ENCODE results near the gene VMAC.

Gene VMAC

DNA sequence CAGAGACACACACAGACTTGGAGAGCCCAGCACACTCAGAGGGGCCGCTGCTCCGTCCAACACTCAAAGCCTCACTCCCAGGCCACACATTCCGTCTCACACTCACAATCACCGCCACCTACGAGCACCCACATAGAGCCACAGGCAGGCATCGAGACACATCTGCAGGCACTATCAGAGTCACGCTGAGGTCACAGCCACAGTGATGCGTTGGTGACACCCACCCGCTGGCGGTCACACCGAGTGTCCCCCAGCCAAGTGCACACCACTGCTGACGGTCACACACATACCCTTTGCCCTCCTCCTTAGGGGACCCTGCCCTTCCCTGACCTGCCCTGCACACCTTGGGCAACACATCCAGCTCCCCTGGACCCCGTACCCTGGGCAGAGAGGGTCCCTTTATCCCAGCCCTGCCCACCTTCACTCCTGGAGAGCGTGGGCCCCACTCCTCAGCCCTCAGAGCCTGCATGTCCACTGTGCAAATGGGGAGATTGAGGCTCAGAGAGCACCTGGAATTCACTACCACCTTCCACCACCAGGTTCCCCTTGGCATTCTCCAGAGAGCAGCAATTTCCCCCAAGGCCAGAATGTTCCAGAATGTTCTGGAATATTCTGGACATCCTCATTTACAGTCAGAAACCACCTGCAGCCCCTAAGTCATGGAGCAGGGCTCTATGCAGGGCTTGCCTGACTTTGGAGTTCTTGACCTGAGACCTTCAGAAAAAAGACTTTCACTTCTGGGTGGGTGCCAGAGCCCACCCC, 39.8 kb upstream of the VMAC start:
- Histone ChIP-seq H3K27me3 (ENCODE audit: insufficient read depth, low read length, poor library complexity) (no peaks in the 10 kb centered on the region), H2BK5ac (ENCODE audit: low read length) (no peak overlapping the region), H3K79me1 (ENCODE audit: low read length) (no peaks in the 10 kb centered on the region), H3K4ac (ENCODE audit: low read depth, low read length) (no peak overlapping the region), H3K9ac (ENCODE audit: low read length) (no peak overlapping the region), H3K36me3 (ENCODE audit: control insufficient read depth, insufficient read depth, low read length) (no peaks in the 10 kb centered on the region), H3K79me2 (ENCODE audit: control insufficient read depth, insufficient read depth, low read length) (no peaks in the 10 kb centered on the region), H2AK5ac (ENCODE audit: low read length) (no peak overlapping the region), H3K4me2 (ENCODE audit: low read length) (no peak overlapping the region), H4K5ac (ENCODE audit: low read length) (no peak overlapping the region), H3K18ac (ENCODE audit: low read length) (no peak overlapping the region), H2BK15ac (replicated peaks; ENCODE audit: low read depth) (no peak overlapping the region), H3K56ac (ENCODE audit: low read length) (no peak overlapping the region), H3K23ac (ENCODE audit: low read length) (no peak overlapping the region), H3K4me1 (ENCODE audit: control insufficient read depth, low read depth, low read length) (no peaks in the 10 kb centered on the region), H3K4me3 (ENCODE audit: low read length) (no peak overlapping the region), H3K27ac (ENCODE audit: low read depth, low read length) (no peak overlapping the region), H4K8ac (ENCODE audit: low read depth, low read length) (no peak overlapping the region), H2BK120ac (ENCODE audit: low read depth, low read length) (no peak overlapping the region)
- no CpG with 5 or more reads among the region's 14 CpGs for WGBS (ENCODE audit: extremely low coverage, insufficient coverage, low lambda C conversion rate)
- peak; percentile 19 for DNase-seq

DNA sequence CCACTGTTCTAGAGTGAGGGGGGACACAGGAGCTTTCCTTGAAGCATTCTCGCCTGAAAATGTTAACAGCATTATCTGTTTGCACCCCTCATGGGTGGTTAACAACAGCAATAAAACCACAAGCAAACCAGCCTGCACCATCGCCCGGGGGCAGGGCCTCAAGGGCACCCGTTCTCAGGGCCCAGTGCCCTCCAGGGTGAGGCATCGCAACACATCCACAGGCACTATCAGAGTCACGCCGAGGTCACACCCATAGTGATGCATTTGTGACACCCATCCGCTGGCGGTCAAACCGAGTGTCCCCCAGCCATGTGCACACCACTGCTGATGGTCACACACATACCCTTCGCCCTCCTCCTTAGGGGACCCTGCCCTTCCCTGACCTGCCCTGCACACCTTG, 38.9 kb upstream of the VMAC start:
- H3K4me3 ChIP-seq (ENCODE audit: low read length) = no peak overlapping the region
- H3K27me3 ChIP-seq (ENCODE audit: insufficient read depth, low read length, poor library complexity) = no peaks in the 10 kb centered on the region
- no peak overlapping the region for H2AK5ac ChIP-seq (ENCODE audit: low read length)
- H3K79me1 ChIP-seq (ENCODE audit: low read length) = no peaks in the 10 kb centered on the region
- no peak overlapping the region for H3K4ac ChIP-seq (ENCODE audit: low read depth, low read length)
- no peaks in the 10 kb centered on the region for H3K79me2 ChIP-seq (ENCODE audit: control insufficient read depth, insufficient read depth, low read length)
- H4K5ac ChIP-seq (ENCODE audit: low read length) = no peak overlapping the region
- no peak overlapping the region for H3K23ac ChIP-seq (ENCODE audit: low read length)
- H3K9ac ChIP-seq (ENCODE audit: low read length) = no peak overlapping the region
- H3K18ac ChIP-seq (ENCODE audit: low read length) = no peak overlapping the region
- no peaks in the 10 kb centered on the region for H3K4me1 ChIP-seq (ENCODE audit: control insufficient read depth, low read depth, low read length)
- H2BK15ac ChIP-seq (replicated peaks; ENCODE audit: low read depth) = no peak overlapping the region
- H3K36me3 ChIP-seq (ENCODE audit: control insufficient read depth, insufficient read depth, low read length) = no peaks in the 10 kb centered on the region
- H3K27ac ChIP-seq (ENCODE audit: low read depth, low read length) = no peak overlapping the region
- H3K56ac ChIP-seq (ENCODE audit: low read length) = no peak overlapping the region
- H2BK120ac ChIP-seq (ENCODE audit: low read depth, low read length) = no peak overlapping the region
- H2BK5ac ChIP-seq (ENCODE audit: low read length) = no peak overlapping the region
- no peak overlapping the region for H4K8ac ChIP-seq (ENCODE audit: low read depth, low read length)
- no peak for DNase-seq
- no peak overlapping the region for H3K4me2 ChIP-seq (ENCODE audit: low read length)
- no CpG with 5 or more reads among the region's 11 CpGs for WGBS (ENCODE audit: extremely low coverage, insufficient coverage, low lambda C conversion rate)

DNA sequence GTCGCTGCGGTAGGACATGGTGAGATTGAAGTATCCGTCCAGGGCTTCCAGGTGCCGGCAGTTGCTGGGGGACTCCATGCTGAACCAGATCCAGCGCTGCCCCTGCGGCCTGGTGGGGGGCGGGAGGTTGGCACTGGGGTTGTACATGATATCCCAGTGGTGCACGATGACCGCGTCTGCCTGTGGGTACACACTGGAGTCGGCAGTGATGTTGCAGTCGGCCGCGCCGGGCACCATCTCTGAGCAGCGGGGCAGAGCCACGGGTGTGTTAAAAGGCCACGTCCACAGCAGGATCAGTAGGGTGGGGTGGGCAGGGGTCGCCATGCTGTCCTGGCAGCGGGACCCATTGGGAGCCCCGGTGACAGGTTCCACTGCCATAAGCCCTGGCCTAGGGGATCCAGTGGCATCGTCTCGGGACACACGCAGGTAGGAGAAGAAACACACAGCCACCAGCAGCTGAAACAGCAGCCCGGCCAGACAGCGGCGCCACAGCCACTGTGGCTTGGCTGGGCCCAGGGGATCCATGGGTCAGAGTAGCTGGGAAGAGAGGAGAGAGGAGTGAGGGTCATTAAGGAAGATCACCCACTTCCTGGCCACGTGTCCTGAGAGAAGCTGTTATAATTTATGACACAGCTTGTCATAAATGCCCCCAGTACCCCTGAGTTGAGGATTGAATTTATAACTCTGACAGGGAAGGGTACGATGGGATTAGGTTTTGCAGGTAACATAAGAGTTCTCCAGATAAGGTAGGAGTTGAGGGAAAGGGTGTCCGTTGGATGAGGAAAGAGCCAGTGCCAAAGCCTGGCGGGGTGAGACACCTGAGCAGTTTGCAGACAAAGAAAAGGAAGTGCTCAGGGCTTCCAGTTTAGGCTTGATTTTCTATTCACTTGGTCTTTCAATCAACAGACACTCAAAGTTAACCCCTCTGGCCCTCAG, 37.2 kb upstream of the VMAC start:
- Histone ChIP-seq H4K5ac (ENCODE audit: low read length) (no peak overlapping the region), H3K4me1 (ENCODE audit: control insufficient read depth, low read depth, low read length) (no peaks in the 10 kb centered on the region), H3K27ac (ENCODE audit: low read depth, low read length) (no peak overlapping the region), H3K23ac (ENCODE audit: low read length) (no peak overlapping the region), H3K18ac (ENCODE audit: low read length) (no peak overlapping the region), H3K56ac (ENCODE audit: low read length) (no peak overlapping the region), H2BK15ac (replicated peaks; ENCODE audit: low read depth) (no peak overlapping the region), H3K79me2 (ENCODE audit: control insufficient read depth, insufficient read depth, low read length) (no peaks in the 10 kb centered on the region), H3K4me2 (ENCODE audit: low read length) (no peak overlapping the region), H2BK120ac (ENCODE audit: low read depth, low read length) (no peak overlapping the region), H3K36me3 (ENCODE audit: control insufficient read depth, insufficient read depth, low read length) (no peaks in the 10 kb centered on the region), H3K9ac (ENCODE audit: low read length) (no peak overlapping the region), H3K4ac (ENCODE audit: low read depth, low read length) (no peak overlapping the region), H2AK5ac (ENCODE audit: low read length) (no peak overlapping the region), H3K4me3 (ENCODE audit: low read length) (no peak overlapping the region), H3K27me3 (ENCODE audit: insufficient read depth, low read length, poor library complexity) (no peaks in the 10 kb centered on the region), H4K8ac (ENCODE audit: low read depth, low read length) (no peak overlapping the region), H3K79me1 (ENCODE audit: low read length) (no peaks in the 10 kb centered on the region), H2BK5ac (ENCODE audit: low read length) (no peak overlapping the region)
- no CpG with 5 or more reads among the region's 31 CpGs for WGBS (ENCODE audit: extremely low coverage, insufficient coverage, low lambda C conversion rate)
- no peak for DNase-seq

DNA sequence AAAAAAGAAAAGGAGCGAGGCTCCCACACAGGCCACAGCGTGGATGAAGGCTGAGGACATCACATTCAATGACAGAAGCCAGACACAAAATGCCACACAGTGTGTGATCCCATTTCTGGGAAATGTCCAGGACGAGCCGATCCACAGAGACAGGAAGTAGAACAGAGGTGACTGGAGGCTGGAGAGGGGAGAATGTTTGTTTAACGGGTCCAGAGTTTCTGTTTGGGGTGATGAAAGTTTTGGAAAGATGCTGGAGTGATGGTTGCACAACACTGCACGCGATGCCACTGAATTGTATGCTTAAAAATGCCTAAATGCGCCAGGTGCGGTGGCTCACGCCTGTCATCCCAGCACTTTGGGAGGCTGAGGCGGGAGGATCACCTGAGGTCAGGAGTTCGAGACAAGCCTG, 33.7 kb upstream of the VMAC start:
- Histone ChIP-seq H3K23ac (ENCODE audit: low read length) (no peak overlapping the region), H2BK15ac (replicated peaks; ENCODE audit: low read depth) (no peak overlapping the region), H3K9ac (ENCODE audit: low read length) (no peak overlapping the region), H3K4ac (ENCODE audit: low read depth, low read length) (no peak overlapping the region), H4K8ac (ENCODE audit: low read depth, low read length) (no peak overlapping the region), H3K27me3 (ENCODE audit: insufficient read depth, low read length, poor library complexity) (no peaks in the 10 kb centered on the region), H2BK5ac (ENCODE audit: low read length) (no peak overlapping the region), H3K18ac (ENCODE audit: low read length) (no peak overlapping the region), H3K4me2 (ENCODE audit: low read length) (no peak overlapping the region), H3K4me3 (ENCODE audit: low read length) (no peak overlapping the region), H3K4me1 (ENCODE audit: control insufficient read depth, low read depth, low read length) (no peaks in the 10 kb centered on the region), H2BK120ac (ENCODE audit: low read depth, low read length) (no peak overlapping the region), H3K56ac (ENCODE audit: low read length) (no peak overlapping the region), H3K27ac (ENCODE audit: low read depth, low read length) (no peak overlapping the region), H3K79me1 (ENCODE audit: low read length) (no peaks in the 10 kb centered on the region), H3K36me3 (ENCODE audit: control insufficient read depth, insufficient read depth, low read length) (no peaks in the 10 kb centered on the region), H4K5ac (ENCODE audit: low read length) (no peak overlapping the region), H2AK5ac (ENCODE audit: low read length) (no peak overlapping the region), H3K79me2 (ENCODE audit: control insufficient read depth, insufficient read depth, low read length) (no peaks in the 10 kb centered on the region)
- no peak for DNase-seq
- WGBS (ENCODE audit: extremely low coverage, insufficient coverage, low lambda C conversion rate) = no CpG with 5 or more reads among the region's 12 CpGs

DNA sequence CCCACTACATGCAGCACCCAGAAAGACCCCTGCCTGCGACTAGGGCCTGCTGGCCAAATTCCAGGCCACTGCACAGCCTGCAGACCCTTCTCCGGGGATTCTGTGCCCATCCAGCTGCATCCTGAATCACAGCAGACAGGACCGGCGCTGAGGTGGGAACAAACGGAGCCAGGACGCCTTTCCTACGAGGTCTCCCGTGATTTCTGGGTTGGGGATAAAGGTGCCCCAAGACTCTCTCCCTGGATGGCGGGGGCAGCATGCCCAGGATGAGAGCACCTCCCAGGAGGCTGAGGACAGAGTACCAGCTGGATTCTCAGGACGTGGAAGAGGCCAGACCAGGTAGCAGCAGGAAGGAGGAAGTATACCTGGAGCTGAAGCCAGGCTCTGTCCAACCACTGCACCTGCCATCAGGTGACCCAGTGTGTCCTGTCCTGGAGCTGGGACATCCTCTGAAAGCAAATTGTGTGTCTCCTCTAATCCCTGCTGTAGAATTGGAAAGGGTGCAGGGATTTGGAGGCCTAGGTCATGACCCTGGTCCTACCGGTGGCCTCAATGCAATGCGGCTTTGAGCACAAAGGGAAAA, 31.0 kb upstream of the VMAC start:
- Histone ChIP-seq H2BK15ac (replicated peaks; ENCODE audit: low read depth) (no peak overlapping the region), H3K36me3 (ENCODE audit: control insufficient read depth, insufficient read depth, low read length) (no peaks in the 10 kb centered on the region), H3K23ac (ENCODE audit: low read length) (no peak overlapping the region), H3K79me1 (ENCODE audit: low read length) (no peaks in the 10 kb centered on the region), H3K4me1 (ENCODE audit: control insufficient read depth, low read depth, low read length) (no peaks in the 10 kb centered on the region), H2BK5ac (ENCODE audit: low read length) (no peak overlapping the region), H2BK120ac (ENCODE audit: low read depth, low read length) (no peak overlapping the region), H3K4ac (ENCODE audit: low read depth, low read length) (no peak overlapping the region), H3K4me3 (ENCODE audit: low read length) (no peak overlapping the region), H3K18ac (ENCODE audit: low read length) (no peak overlapping the region), H3K9ac (ENCODE audit: low read length) (no peak overlapping the region), H3K27me3 (ENCODE audit: insufficient read depth, low read length, poor library complexity) (no peaks in the 10 kb centered on the region), H3K79me2 (ENCODE audit: control insufficient read depth, insufficient read depth, low read length) (no peaks in the 10 kb centered on the region), H3K27ac (ENCODE audit: low read depth, low read length) (no peak overlapping the region), H4K8ac (ENCODE audit: low read depth, low read length) (no peak overlapping the region), H2AK5ac (ENCODE audit: low read length) (no peak overlapping the region), H3K56ac (ENCODE audit: low read length) (no peak overlapping the region), H3K4me2 (ENCODE audit: low read length) (no peak overlapping the region), H4K5ac (ENCODE audit: low read length) (no peak overlapping the region)
- no peak for DNase-seq
- WGBS (ENCODE audit: extremely low coverage, insufficient coverage, low lambda C conversion rate) = no CpG with 5 or more reads among the region's 12 CpGs
